SK-N-SH (cell line): ENCODE data around the gene SRBD1. TPM values are rescaled to one million over a fixed set of nuclear protein-coding genes. Genes with fewer than 3 reads are reported as not detected.

Experiments
- CTCF ChIA-PET: fragments of 300-600, 350-600 bp; formaldehyde crosslinking; extraction: SDS; loops from one replicate; lab custom pipeline; 2021; lab: Yijun Ruan, JAX
- POLR2A ChIA-PET: fragments of 350-600 bp; sonication (Branson Sonifier 250); formaldehyde crosslinking; extraction: SDS; loops from one replicate; lab custom pipeline; 2020; ENCODE audit warnings: antibody characterized with exemption, inconsistent platforms; lab: Yijun Ruan, JAX
- DNase-seq: peaks from one replicate; pipeline ENCODE4 v3.0.0; 2012
- H2AFZ ChIP-seq: fragments of 200-600 bp; sonication (generic); 2 replicates; pipeline ENCODE4 v1.8.1; 2016; ENCODE audit warnings: antibody characterized with exemption, mild to moderate bottlenecking, low read depth
- H3F3A ChIP-seq: fragments of 200-600 bp; sonication (generic); replicated peaks from 2 replicates; pipeline ENCODE3; 2016; ENCODE audit warnings: antibody characterized with exemption, mild to moderate bottlenecking; ENCODE audit not compliant: insufficient read depth
- H3K27ac ChIP-seq, 2 experiments: fragments of 200-500 bp in 1 of 2; fragments of 200-600 bp in 1 of 2; sonication (Bioruptor generic) in 1 of 2; sonication (generic), shearing (Covaris generic) in 1 of 2; 2 replicates each; pipeline versions ENCODE4 v1.5.1 to v1.6.1; 2014 to 2016; ENCODE audit warnings: low read depth in 2 of 2, inconsistent platforms in 1 of 2, low read length in 1 of 2, mild to moderate bottlenecking in 1 of 2, mixed read lengths in 1 of 2
- H3K27me3 ChIP-seq: fragments of 200-600 bp; sonication (generic), shearing (Covaris generic); 2 replicates; pipeline ENCODE4 v1.6.1; 2016; ENCODE audit warnings: mixed run types; ENCODE audit not compliant: insufficient read depth
- H3K36me3 ChIP-seq, 2 experiments: fragments of 200-500 bp in 1 of 2; fragments of 200-600 bp in 1 of 2; sonication (Bioruptor generic) in 1 of 2; sonication (generic) in 1 of 2; replicated peaks in 1 of 2; 2 replicates each; pipeline versions ENCODE3 to v1.5.1; 2014 to 2016; ENCODE audit warnings: low read length in 1 of 2, mild to moderate bottlenecking in 1 of 2; ENCODE audit not compliant: insufficient read depth in 2 of 2, control insufficient read depth in 1 of 2
- H3K4me1 ChIP-seq, 2 experiments: fragments of 200-500 bp in 1 of 2; fragments of 200-600 bp in 1 of 2; sonication (Bioruptor generic) in 1 of 2; sonication (generic), shearing (Covaris generic) in 1 of 2; 2 replicates each; pipeline versions ENCODE4 v1.5.1 to v1.6.1; 2014 to 2016; ENCODE audit warnings: low read depth in 1 of 2, low read length in 1 of 2, mixed run types in 1 of 2; ENCODE audit not compliant: insufficient read depth in 2 of 2, control insufficient read depth in 1 of 2
- H3K4me2 ChIP-seq: fragments of 200-600 bp; sonication (generic), shearing (Covaris generic); 2 replicates; pipeline ENCODE4 v1.6.1; 2017; ENCODE audit warnings: mixed run types
- H3K4me3 ChIP-seq, 2 experiments: fragments of 200-500 bp in 1 of 2; fragments of 200-600 bp in 1 of 2; sonication (Bioruptor generic) in 1 of 2; sonication (generic), shearing (Covaris generic) in 1 of 2; 2 replicates each; pipeline versions ENCODE4 v1.5.1 to v1.8.1; 2014 to 2016; ENCODE audit warnings: low read depth in 2 of 2, inconsistent platforms in 1 of 2, low read length in 1 of 2, mild to moderate bottlenecking in 1 of 2, mixed read lengths in 1 of 2, moderate library complexity in 1 of 2
- H3K79me2 ChIP-seq: fragments of 200-600 bp; sonication (generic); 2 replicates; pipeline ENCODE4 v1.8.1; 2017; ENCODE audit warnings: mild to moderate bottlenecking; ENCODE audit not compliant: insufficient read depth
- H3K9ac ChIP-seq: fragments of 200-600 bp; sonication (generic); 2 replicates; pipeline ENCODE4 v1.6.1; 2017; ENCODE audit warnings: mixed run types
- H3K9me2 ChIP-seq: fragments of 200-600 bp; sonication (generic); 2 replicates; pipeline ENCODE4 v1.6.1; 2017; ENCODE audit warnings: mixed run types
- H3K9me3 ChIP-seq: fragments of 200-600 bp; sonication (generic); 2 replicates; pipeline ENCODE4 v1.6.1; 2017; ENCODE audit warnings: mixed run types, mild to moderate bottlenecking, moderate library complexity
- H4K20me1 ChIP-seq: fragments of 200-600 bp; sonication (generic); 2 replicates; pipeline ENCODE4 v1.6.1; 2017; ENCODE audit warnings: mild to moderate bottlenecking, mixed run types; ENCODE audit not compliant: insufficient read depth
- CHD2 ChIP-seq: fragments of 150-350 bp; IDR thresholded peaks from 2 replicates; pipeline ENCODE4 v1.6.1; 2018; ENCODE audit warnings: low read length; ENCODE audit not compliant: partially characterized antibody
- ELF1 ChIP-seq: IDR thresholded peaks from 2 replicates; pipeline ENCODE4 v1.4.0; 2012
- EP300 ChIP-seq, 2 experiments: IDR thresholded peaks; 2 replicates each; pipeline versions ENCODE4 v1.4.0 to v1.6.1; 2012; ENCODE audit warnings: borderline replicate concordance in 1 of 2, low read depth in 1 of 2, low read length in 1 of 2
- EZH2phosphoT487 ChIP-seq: fragments of 200-600 bp; sonication (generic); IDR thresholded peaks from 2 replicates; pipeline ENCODE4 v1.6.1; 2017; ENCODE audit warnings: low read depth, mixed run types, mild to moderate bottlenecking, antibody characterized with exemption, moderate library complexity, borderline replicate concordance
- FOSL2 ChIP-seq: IDR thresholded peaks from 2 replicates; pipeline ENCODE4 v1.4.0; 2012; ENCODE audit warnings: low read depth, mild to moderate bottlenecking, moderate library complexity, borderline replicate concordance
- FOXJ3 ChIP-seq: sonication (generic); formaldehyde crosslinking; IDR thresholded peaks from 2 replicates; pipeline ENCODE4 v1.5.1; 2020; ENCODE audit warnings: mild to moderate bottlenecking, missing genetic modification reagents
- GATA2 ChIP-seq: sonication (generic); formaldehyde crosslinking; IDR thresholded peaks from 2 replicates; pipeline ENCODE4 v1.5.0; 2020; ENCODE audit warnings: mild to moderate bottlenecking, missing genetic modification reagents
- MEF2A ChIP-seq: IDR thresholded peaks from 2 replicates; pipeline ENCODE4 v1.4.0; 2012; ENCODE audit warnings: low read depth, borderline replicate concordance
- NRF1 ChIP-seq: IDR thresholded peaks from 2 replicates; pipeline ENCODE4 v1.6.1; 2012; ENCODE audit warnings: low read depth, mild to moderate bottlenecking, low read length
- POLR2AphosphoS5 ChIP-seq: IDR thresholded peaks from 2 replicates; pipeline ENCODE4 v1.6.1; 2012; ENCODE audit warnings: low read depth, low read length
- RAD21 ChIP-seq: IDR thresholded peaks from 2 replicates; pipeline ENCODE4 v1.6.1; 2012; ENCODE audit warnings: mild to moderate bottlenecking, low read length
- RCOR1 ChIP-seq: fragments of 150-350 bp; IDR thresholded peaks from 2 replicates; pipeline ENCODE4 v1.6.1; 2017; ENCODE audit warnings: antibody characterized with exemption, low read length
- RXRA ChIP-seq: IDR thresholded peaks from 2 replicates; pipeline ENCODE4 v1.4.0; 2012; ENCODE audit warnings: low read depth, mild to moderate bottlenecking, borderline replicate concordance
- SMC3 ChIP-seq: IDR thresholded peaks from 2 replicates; pipeline ENCODE4 v1.6.1; 2012; ENCODE audit warnings: low read depth, low read length, improper control_type of control experiment
- WGBS: methylation state at CpG from one replicate; pipeline ENCODE4 v1.1.6; 2017; ENCODE audit warnings: low lambda C conversion rate; 5-methylcytosine and 5-hydroxymethylcytosine counted together
- polyA plus RNA-seq, 3 experiments: library from polyadenylated mRNA; depleted of rRNA; stranded (reverse); fragments of >200 nt; gene quantifications; 2 replicates each; pipeline ENCODE4 v1.2.3, GENCODE V29; 2012
- TF ChIP-seq, protein P1 (sequence below): fragments of 150-350 bp; IDR thresholded peaks from 2 replicates; pipeline ENCODE4 v1.6.1; 2016; ENCODE audit warnings: mild to moderate bottlenecking, low read depth, low read length
- TF ChIP-seq, protein P2 (sequence below): IDR thresholded peaks from 2 replicates; pipeline ENCODE4; 2012
- TF ChIP-seq, protein P3 (sequence below): IDR thresholded peaks from 2 replicates; pipeline ENCODE4 v1.4.0; 2012; ENCODE audit warnings: low read depth
- TF ChIP-seq, protein P4 (sequence below): IDR thresholded peaks from 2 replicates; pipeline ENCODE4 v1.4.0; 2012; ENCODE audit warnings: low read depth, borderline replicate concordance
- TF ChIP-seq, protein P5 (sequence below): fragments of 200-600 bp; sonication (generic); IDR thresholded peaks from 2 replicates; pipeline ENCODE4 v1.6.1; 2017; ENCODE audit warnings: antibody characterized with exemption, mild to moderate bottlenecking, moderate library complexity

SRBD1 gene
- polyA plus RNA-seq, 1 of the 3 experiments (the other 2 are of a cell fraction): 3.2 TPM

DNA sequence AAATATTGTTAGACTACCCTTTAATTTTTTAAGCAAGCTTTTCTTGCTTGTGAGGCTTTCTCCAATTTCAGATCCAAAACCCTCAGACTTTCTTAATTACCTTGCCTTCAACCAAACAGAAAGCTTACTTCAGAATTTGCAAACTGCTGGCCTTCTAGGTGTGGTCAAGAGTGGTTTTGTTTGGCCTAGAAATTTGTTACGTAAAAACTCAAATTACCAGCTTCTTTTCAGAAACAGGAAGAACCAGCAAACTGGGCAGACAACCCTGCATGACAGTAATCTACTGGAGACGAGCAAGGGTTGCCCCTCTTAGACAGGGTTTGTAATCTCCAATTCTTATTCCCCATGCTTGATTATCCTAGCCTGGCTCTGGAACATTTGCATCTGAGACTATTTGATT, 27.1 kb downstream of the SRBD1 start:
- ChIA-PET POLR2A (no interaction called here), CTCF (interaction anchor here (0.8 to 8.7 kb wide), 8 partner anchors 10 to 603 kb away, joined by 3 to 109 read pairs (median 10); partner anchors contain the start of gene SRBD1)
- H2AFZ ChIP-seq: no peak overlapping the region
- no peak for DNase-seq
- H3K4me1 ChIP-seq: no peaks in the 10 kb centered on the region
- H3K36me3 ChIP-seq: peaks cover 17 to 24% of the 10 kb centered on the region in 2 experiments
- no peaks in the 10 kb centered on the region for H3K27me3 ChIP-seq
- H3K4me3 ChIP-seq: no peak overlapping the region
- no peak for TF ChIP-seq NRF1
- no peak for TF ChIP-seq ELF1
- no peak for TF ChIP-seq FOSL2
- no peak for TF ChIP-seq MEF2A
- TF ChIP-seq FOXJ3: no peak
- no peak for TF ChIP-seq RCOR1
- H3K4me2 ChIP-seq: no peak overlapping the region
- peaks cover 10% of the 10 kb centered on the region; the same call in 1 of the 2 replicates for H3K79me2 ChIP-seq
- no peaks in the 10 kb centered on the region for H3K9me3 ChIP-seq
- no peaks in the 10 kb centered on the region for H4K20me1 ChIP-seq
- H3F3A ChIP-seq: peaks cover 7% of the 10 kb centered on the region
- no peak overlapping the region for H3K9ac ChIP-seq
- H3K27ac ChIP-seq: no peak overlapping the region
- WGBS: 94% methylated on average over 2 of the region's 2 CpGs
- 0 out of 2 replicates have a peak, but pooled peaks cover 3% of the 10 kb centered on the region for H3K9me2 ChIP-seq

DNA sequence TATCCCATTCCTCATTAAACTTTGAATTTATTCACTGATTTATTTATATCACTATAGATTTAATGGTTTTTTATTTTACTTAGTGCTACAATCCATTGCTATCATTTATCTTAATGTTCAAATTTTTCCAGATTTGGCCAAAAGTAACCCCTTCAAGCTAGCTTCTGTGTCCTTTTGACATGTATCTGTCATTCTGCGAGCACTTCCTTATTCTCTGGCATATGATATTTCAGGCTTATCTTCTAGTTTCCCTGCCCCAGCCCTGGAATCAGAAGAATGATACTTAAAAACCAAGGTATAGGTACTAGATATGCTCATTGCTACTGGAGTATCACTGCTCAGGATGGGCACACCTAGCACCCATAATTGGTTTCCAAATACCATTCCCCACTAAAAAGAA, 28.5 kb downstream of the SRBD1 start:
- Histone ChIP-seq H4K20me1 (no peaks in the 10 kb centered on the region), H3K4me1 (peaks cover 0 to 11% of the 10 kb centered on the region in 2 experiments; a peak in 2 of 4 replicates), H3K9me2 (0 out of 2 replicates have a peak, but pooled peaks cover 3% of the 10 kb centered on the region), H3K4me3 (no peak overlapping the region), H3K27me3 (no peaks in the 10 kb centered on the region), H3K9ac (no peak overlapping the region), H2AFZ (no peak overlapping the region), H3F3A (peaks cover 7% of the 10 kb centered on the region), H3K9me3 (no peaks in the 10 kb centered on the region), H3K79me2 (peaks cover 9% of the 10 kb centered on the region; the same call in 1 of the 2 replicates), H3K4me2 (no peak overlapping the region), H3K27ac (no peak overlapping the region)
- 97% methylated on average over 1 of the region's 1 CpG for WGBS
- DNase-seq: no peak
- no peak for TF ChIP-seq FOXJ3
- no peak for TF ChIP-seq EP300 (IDR thresholded peaks at IDR 0.05; ENCODE audit: borderline replicate concordance in 1 of 2, low read depth in 1 of 2, low read length in 1 of 2)
- TF ChIP-seq, protein P1, sequence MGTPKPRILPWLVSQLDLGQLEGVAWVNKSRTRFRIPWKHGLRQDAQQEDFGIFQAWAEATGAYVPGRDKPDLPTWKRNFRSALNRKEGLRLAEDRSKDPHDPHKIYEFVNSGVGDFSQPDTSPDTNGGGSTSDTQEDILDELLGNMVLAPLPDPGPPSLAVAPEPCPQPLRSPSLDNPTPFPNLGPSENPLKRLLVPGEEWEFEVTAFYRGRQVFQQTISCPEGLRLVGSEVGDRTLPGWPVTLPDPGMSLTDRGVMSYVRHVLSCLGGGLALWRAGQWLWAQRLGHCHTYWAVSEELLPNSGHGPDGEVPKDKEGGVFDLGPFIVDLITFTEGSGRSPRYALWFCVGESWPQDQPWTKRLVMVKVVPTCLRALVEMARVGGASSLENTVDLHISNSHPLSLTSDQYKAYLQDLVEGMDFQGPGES: no peak
- TF ChIP-seq RAD21: no peak
- TF ChIP-seq EZH2phosphoT487: no peak
- TF ChIP-seq GATA2 (CRISPR knock-in tag): no peak
- TF ChIP-seq, protein P2, sequence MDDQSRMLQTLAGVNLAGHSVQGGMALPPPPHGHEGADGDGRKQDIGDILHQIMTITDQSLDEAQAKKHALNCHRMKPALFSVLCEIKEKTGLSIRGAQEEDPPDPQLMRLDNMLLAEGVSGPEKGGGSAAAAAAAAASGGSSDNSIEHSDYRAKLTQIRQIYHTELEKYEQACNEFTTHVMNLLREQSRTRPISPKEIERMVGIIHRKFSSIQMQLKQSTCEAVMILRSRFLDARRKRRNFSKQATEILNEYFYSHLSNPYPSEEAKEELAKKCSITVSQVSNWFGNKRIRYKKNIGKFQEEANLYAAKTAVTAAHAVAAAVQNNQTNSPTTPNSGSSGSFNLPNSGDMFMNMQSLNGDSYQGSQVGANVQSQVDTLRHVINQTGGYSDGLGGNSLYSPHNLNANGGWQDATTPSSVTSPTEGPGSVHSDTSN: no peak
- TF ChIP-seq, protein P3, sequence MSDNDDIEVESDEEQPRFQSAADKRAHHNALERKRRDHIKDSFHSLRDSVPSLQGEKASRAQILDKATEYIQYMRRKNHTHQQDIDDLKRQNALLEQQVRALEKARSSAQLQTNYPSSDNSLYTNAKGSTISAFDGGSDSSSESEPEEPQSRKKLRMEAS: no peak
- TF ChIP-seq NRF1: no peak
- TF ChIP-seq FOSL2: no peak
- TF ChIP-seq, protein P4, sequence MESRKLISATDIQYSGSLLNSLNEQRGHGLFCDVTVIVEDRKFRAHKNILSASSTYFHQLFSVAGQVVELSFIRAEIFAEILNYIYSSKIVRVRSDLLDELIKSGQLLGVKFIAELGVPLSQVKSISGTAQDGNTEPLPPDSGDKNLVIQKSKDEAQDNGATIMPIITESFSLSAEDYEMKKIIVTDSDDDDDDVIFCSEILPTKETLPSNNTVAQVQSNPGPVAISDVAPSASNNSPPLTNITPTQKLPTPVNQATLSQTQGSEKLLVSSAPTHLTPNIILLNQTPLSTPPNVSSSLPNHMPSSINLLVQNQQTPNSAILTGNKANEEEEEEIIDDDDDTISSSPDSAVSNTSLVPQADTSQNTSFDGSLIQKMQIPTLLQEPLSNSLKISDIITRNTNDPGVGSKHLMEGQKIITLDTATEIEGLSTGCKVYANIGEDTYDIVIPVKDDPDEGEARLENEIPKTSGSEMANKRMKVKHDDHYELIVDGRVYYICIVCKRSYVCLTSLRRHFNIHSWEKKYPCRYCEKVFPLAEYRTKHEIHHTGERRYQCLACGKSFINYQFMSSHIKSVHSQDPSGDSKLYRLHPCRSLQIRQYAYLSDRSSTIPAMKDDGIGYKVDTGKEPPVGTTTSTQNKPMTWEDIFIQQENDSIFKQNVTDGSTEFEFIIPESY: no peak
- TF ChIP-seq POLR2AphosphoS5: no peak
- no peak for TF ChIP-seq RXRA
- no peak for TF ChIP-seq CHD2
- TF ChIP-seq, protein P5, sequence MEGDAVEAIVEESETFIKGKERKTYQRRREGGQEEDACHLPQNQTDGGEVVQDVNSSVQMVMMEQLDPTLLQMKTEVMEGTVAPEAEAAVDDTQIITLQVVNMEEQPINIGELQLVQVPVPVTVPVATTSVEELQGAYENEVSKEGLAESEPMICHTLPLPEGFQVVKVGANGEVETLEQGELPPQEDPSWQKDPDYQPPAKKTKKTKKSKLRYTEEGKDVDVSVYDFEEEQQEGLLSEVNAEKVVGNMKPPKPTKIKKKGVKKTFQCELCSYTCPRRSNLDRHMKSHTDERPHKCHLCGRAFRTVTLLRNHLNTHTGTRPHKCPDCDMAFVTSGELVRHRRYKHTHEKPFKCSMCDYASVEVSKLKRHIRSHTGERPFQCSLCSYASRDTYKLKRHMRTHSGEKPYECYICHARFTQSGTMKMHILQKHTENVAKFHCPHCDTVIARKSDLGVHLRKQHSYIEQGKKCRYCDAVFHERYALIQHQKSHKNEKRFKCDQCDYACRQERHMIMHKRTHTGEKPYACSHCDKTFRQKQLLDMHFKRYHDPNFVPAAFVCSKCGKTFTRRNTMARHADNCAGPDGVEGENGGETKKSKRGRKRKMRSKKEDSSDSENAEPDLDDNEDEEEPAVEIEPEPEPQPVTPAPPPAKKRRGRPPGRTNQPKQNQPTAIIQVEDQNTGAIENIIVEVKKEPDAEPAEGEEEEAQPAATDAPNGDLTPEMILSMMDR: no peak
- no peak for TF ChIP-seq SMC3
- no peak for TF ChIP-seq RCOR1
- TF ChIP-seq, all 33 proteins: peak for 0
- peaks cover 18 to 31% of the 10 kb centered on the region in 2 experiments for H3K36me3 ChIP-seq
- ChIA-PET CTCF (interaction anchor here (0.6 to 2.0 kb wide), 5 partner anchors 11 to 736 kb away, joined by 3 to 7 read pairs (median 3); no protein-coding TSS in a partner anchor), POLR2A (no interaction called here)
